Testis (tissue), 2 donors: ENCODE measurements around the gene FAM117B.

Source experiments
- CTCF ChIP-seq, 3 experiments: fragments of 450-650 bp in 2 of 3; fragments of 200-600 bp in 1 of 3; sonication (generic) in 1 of 3; IDR thresholded peaks; one replicate each; pipeline ENCODE4 v1.5.1; 2016 to 2019; ENCODE audit warnings: antibody characterized with exemption in 3 of 3, mild to moderate bottlenecking in 2 of 3, moderate library complexity in 1 of 3
- POLR2A ChIP-seq: fragments of 450-650 bp; IDR thresholded peaks from one replicate; pipeline ENCODE4 v1.6.1; 2017; ENCODE audit warnings: antibody characterized with exemption, mild to moderate bottlenecking, moderate library complexity

GRCh38 chr2:202717598-202718310, 83.0 kb downstream of the FAM117B start:
- TF ChIP-seq CTCF (IDR thresholded peaks at IDR 0.05) (no peak), POLR2A (no peak)
